ENCODE data around the gene MYO18A. TPM values are rescaled to one million over a fixed set of nuclear protein-coding genes. Genes with fewer than 3 reads are reported as not detected.

Gene MYO18A
- total RNA-seq, 1 donor from 2014 or later = 59.5 TPM

GRCh38 chr17:29154516-29155226, 25.5 kb downstream of the MYO18A start:
- no peaks in the 10 kb centered on the region for H3K27me3 ChIP-seq (ENCODE audit: low read depth)
- peak overlapping the region; percentile 69 for H3K27ac ChIP-seq
- peaks cover 73% of the 10 kb centered on the region for H3K4me1 ChIP-seq
- intact Hi-C loops (cut with DNase I) = no loop called here
- no peaks in the 10 kb centered on the region for H3K36me3 ChIP-seq
- no peak overlapping the region for H3K4me3 ChIP-seq
- TF ChIP-seq CTCF (IDR thresholded peaks at IDR 0.05) = no peak
- DNase-seq (no peak), ATAC-seq (peak; percentile 24 to 30)
- no peaks in the 10 kb centered on the region for H3K9me3 ChIP-seq

GRCh38 chr17:29151567-29151966, 28.6 kb downstream of the MYO18A start:
- no peaks in the 10 kb centered on the region for H3K36me3 ChIP-seq
- no peaks in the 10 kb centered on the region for H3K9me3 ChIP-seq
- intact Hi-C loops (cut with DNase I) = no loop called here
- no peak for TF ChIP-seq CTCF (IDR thresholded peaks at IDR 0.05)
- ATAC-seq = no peak
- H3K27ac ChIP-seq = no peak overlapping the region
- peaks cover 62% of the 10 kb centered on the region for H3K4me1 ChIP-seq
- no peak for DNase-seq
- H3K4me3 ChIP-seq = no peak overlapping the region
- H3K27me3 ChIP-seq (ENCODE audit: low read depth) = no peaks in the 10 kb centered on the region

- ATAC-seq = no peak
- intact Hi-C loops (cut with DNase I) = no loop called here
- Histone ChIP-seq H3K27ac (peak overlapping the region; percentile 86), H3K4me3 (no peak overlapping the region), H3K27me3 (ENCODE audit: low read depth) (no peaks in the 10 kb centered on the region), H3K9me3 (no peaks in the 10 kb centered on the region), H3K4me1 (peaks cover 61% of the 10 kb centered on the region), H3K36me3 (no peaks in the 10 kb centered on the region)
- DNase-seq = no peak
- TF ChIP-seq CTCF (IDR thresholded peaks at IDR 0.05) = no peak
These were observed 30.0 kb downstream of the MYO18A start for GRCh38 chr17:29150161-29150560.

- no peaks in the 10 kb centered on the region for H3K9me3 ChIP-seq
- H3K27ac ChIP-seq = peak overlapping the region; percentile 86
- DNase-seq (no peak), ATAC-seq (no peak)
- peaks cover 61% of the 10 kb centered on the region for H3K4me1 ChIP-seq
- peak overlapping the region; percentile 58 for H3K4me3 ChIP-seq
- no peak for TF ChIP-seq CTCF (IDR thresholded peaks at IDR 0.05)
- intact Hi-C loops (cut with DNase I) = loop anchor here (5.0 kb wide), 1 partner anchor 68 kb away; no protein-coding TSS in a partner anchor
- H3K36me3 ChIP-seq = no peaks in the 10 kb centered on the region
- H3K27me3 ChIP-seq (ENCODE audit: low read depth) = no peaks in the 10 kb centered on the region
These were observed 30.6 kb downstream of the MYO18A start for GRCh38 chr17:29149431-29150064.

- TF ChIP-seq CTCF (IDR thresholded peaks at IDR 0.05) = peak; percentile 98
- intact Hi-C loops (cut with DNase I) = loop anchor here (5.0 kb wide), 1 partner anchor 68 kb away; no protein-coding TSS in a partner anchor
- H3K36me3 ChIP-seq = no peaks in the 10 kb centered on the region
- peak overlapping the region; percentile 58 for H3K4me3 ChIP-seq
- peak overlapping the region; percentile 86 for H3K27ac ChIP-seq
- ATAC-seq (peak; percentile 95 to 98), DNase-seq (peak; percentile 96)
- H3K4me1 ChIP-seq = peaks cover 58% of the 10 kb centered on the region
- H3K27me3 ChIP-seq (ENCODE audit: low read depth) = no peaks in the 10 kb centered on the region
- H3K9me3 ChIP-seq = no peaks in the 10 kb centered on the region
These were observed 31.3 kb downstream of the MYO18A start for GRCh38 chr17:29148790-29149430.
